ENCODE results near the gene NDUFS5.
"Not testable (repeated sequence)": the region's sequence is repeated elsewhere in the genome, so short reads cannot be mapped to it uniquely, and the experiment has no call there.

Gene NDUFS5

DNA sequence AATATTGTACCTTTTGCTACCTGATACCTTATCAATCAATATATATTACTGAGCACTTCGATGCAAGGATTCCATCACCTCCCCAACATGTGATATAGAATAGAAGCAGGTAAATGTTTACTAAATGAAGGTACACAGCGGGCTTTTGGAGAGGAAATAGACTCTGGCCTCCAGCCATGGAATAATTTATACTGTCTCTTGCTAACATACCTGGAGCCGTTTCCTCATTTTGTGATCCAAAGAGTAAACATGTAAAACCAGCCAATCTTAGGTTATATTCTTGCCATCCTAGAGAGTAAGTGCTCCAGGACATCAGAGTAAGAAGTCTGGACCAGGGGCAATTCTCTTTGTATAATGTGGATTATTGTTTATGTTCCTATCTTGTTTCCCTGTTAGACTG is 39.4 kb downstream of the NDUFS5 start:
- DNase-seq = no peak

DNA sequence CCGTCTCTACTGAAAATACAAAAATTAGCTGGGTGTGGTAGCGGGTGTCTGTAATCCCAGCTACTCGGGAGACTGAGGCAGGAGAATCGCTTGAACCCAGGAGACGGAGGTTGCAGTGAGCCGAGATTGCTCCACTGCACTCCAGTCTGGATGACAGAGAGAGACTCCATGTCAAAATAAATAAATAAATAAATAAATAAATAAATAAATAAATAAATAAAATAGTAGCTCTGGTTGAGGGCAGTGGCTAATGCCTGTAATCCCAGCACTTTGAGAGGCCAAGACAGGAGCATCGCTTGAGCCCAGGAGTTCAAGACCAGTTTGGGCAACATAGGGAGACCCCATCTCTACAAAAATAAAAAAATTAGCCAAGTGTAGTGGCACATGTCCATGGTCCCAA is 42.1 kb downstream of the NDUFS5 start:
- not testable (repeated sequence) for DNase-seq

DNA sequence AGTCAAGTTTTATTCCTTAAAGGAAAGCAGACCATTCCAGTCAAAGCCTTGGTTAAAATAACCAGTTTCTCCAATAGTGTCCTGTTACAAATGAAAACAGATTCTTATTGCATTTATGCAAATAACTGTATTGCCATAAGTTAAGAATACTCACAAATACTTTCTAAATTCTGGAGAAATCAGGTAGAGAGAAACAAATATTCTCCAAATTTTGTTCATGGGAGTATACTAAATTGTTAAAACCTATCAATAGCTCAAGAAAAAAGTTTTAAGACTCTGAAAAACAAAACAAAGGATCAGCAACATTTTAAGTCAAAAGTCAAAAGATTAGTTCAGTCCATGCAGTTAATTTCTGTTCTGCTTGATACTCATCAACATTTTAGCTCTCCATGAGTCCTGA is 45.4 kb downstream of the NDUFS5 start:
- not testable (repeated sequence) for DNase-seq

DNA sequence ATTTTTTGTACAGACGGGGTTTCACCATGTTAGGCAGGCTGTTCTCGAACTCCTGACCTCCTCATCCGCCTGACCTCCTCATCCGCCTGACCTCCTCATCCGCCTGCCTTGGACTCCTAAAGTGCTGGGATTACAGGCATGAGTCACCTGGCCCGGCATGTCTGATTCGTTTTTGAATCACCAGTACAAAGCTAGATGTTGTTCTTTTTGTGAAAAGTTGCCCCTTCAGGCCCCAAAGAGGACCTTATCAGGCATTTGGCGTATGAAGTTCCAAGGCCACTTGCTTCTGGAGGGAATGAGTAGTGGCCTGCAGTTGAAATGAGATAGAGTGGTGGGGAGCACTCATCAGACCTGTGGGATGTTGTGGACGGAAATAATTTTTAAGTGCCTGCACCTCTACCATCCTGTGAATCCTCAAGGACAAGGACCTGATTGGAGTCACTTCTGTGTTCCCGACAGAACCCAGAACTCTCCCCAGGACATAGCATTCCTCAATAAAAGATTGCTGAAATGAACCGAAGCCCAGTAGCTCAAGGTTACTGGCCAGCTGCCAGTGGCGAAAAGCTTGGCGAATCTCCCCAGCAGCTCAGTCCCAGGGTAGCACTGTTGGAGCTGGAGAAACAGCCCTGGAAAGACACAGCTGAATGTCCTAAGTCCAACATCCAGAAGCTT is 50.1 kb downstream of the NDUFS5 start:
- DNase-seq = peak; percentile 47

DNA sequence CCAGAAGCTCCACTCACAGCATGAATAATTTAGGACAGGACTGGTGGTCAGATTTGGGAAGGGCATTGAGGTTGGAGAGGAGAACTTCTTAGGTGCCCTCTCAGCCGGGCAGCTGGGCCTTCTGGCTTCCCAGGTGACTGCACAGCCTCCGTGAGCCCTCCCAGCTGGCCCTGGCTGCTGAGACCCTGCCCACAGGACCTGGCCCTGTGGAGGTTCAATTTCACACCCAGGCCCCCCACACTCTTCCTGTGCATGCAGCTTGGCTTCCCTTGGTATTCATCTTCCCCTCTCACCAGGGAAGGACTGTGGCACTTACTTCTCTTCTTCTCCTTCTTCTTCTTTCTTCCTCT is 50.6 kb downstream of the NDUFS5 start:
- no peak for DNase-seq

DNA sequence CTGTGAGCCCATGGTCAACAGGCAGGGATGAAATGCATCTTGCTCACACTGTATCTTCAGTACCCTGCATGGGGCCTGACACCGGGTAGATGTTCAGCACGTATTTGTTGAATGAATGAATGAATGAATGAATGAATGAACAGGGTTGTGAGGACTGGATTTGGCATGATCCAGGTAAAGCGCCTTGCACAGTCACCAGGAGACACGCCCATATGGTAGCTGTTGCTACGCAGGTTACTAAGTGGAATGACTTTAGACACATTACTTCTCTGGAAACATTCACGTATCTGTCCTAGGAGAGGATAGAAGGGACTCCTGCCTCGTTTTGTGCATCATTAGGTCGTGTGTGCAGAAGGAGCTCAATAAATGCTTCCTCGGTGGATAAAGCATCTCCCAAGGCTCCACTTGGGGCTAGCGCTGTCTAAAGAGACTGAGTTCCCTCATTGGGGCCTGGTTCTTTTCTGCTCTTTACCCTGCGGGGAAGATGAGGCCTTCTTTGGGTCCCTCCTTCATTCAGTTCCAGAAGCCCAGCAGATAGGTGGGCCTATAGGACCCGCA is 54.2 kb downstream of the NDUFS5 start:
- DNase-seq = no peak

DNA sequence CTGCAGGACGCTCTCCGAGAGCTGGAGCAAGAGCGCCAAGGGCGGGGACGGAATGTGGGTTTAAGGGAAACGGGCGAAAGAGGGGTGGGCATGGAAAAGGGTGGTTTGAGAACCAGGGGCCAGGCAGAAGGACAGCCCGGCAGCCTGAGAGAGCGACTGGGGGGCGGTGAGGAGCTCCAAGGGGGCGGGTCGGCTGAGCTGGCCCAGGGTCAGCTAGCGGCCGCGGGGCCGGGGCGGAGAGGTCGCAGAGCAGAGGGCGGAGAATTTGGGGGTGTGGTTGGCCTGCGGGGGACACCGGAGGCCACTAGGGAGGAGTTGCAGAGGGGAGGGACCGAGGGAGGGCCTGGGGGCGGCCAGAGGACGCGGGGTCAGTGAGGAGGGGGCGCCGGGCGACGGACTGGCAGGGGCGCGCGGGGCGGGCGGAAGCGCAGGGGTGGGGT is 54.7 kb downstream of the NDUFS5 start:
- no peak for DNase-seq

DNA sequence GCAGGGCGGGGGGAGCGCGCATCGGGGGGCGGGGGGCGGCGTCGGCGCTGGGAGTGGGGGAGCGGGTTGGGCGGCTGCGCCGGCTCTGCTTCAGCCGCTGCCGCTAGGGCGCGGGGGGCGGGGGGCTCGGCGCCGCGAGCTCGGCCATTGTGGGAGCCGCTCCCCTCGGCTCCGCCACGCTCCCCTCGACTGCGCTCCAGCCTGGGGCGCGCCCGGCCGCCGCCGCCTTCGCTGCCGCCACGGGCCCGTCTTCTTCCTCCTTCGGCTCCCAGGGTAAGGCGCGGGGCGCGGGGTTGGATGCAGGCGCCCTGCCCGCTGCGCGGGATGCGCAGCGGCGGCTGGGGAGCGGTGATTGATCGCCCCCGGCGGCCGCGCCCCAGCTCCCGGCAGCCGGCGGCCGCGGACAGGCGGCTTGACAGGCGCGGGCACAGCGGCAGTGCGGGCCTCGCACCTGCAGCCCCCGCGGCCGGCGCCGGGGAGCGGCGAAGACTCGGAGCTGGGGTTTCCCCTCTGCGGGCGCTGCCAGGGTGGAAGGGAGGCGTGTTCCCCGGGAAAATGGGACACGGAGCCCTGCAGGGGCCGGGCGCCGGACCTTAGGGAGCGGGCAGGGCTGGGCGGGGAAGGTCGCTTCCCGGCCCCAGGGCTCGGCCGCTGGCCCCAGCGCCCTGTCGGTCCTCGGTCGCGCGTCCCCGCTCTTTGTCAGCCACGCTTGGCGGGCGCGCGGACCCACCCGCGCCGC is 55.3 kb downstream of the NDUFS5 start:
- peak; percentile 19 for DNase-seq

DNA sequence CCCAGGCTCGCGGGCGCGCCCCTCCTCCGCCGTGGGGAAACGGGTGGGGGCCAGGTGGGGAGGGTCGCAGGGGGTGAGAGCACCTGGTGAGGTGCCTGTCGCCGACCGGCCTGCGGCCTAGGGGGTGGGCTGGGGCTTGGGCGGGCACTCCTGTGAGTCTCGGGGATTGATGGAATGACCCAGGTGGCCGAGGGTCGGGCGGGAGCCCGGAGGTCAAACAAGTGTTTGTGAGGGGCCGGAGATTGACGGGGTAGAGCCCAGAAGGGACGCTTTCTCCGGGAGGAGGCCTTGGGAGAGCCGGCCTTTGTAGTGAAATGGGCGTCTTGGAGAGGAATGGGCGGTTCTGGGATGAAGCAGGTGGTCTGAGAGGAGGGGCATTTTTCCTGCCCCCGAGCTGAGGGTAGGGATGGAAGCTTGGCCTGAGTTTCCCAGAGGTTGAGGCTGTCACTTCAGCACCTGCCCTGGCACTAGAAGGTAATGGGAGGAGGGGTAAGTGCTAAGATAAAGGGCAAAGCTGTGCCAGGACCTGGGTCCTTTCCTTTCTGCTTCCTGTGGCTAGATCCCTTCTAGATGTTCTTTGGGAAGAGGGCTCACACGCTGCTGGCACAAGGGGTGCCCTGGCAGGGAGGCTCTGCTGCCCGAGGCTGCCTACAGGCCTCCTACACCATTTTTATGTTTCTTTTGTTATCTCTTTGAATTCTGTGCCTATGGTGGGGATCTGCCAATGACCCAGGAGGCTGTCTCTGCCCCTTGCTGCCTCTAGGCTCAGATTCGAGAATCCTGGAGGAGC is 56.1 kb downstream of the NDUFS5 start:
- no peak for DNase-seq

DNA sequence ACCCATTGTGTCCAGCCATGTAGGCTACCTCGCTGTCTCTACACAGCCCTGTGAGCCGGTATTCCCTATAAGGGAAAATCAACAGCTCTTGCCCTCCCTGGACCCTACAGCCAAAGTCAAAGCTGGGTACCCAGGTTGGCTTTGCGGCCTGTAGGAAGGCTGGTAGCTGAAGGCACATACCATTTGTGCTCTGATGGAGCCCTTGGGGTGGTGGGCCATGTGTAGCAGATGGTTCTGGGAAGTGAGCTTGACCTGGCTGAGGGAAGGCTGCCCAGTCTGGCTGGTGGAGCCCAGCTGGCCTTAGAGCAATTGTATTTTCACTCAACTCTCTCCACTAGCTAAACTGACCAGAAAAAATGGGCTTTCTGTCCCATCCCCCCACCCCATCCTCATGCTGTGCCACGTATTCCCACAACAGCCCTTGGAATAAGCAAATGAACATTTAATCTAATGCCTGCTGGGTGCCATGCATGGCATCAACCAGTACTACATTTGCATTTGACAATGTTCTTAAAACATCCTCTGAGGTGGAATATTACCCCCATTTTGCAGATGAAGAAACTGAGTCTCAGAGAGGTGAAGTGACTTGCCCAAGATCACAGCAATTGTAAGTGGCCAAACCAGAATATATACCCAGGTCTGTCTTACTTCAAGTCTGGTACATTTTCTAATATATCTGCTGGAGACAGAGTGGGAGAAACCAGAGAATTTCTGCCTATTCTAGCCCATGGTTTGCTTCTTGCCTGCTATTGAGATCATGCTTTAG is 56.8 kb downstream of the NDUFS5 start:
- no peak for DNase-seq

DNA sequence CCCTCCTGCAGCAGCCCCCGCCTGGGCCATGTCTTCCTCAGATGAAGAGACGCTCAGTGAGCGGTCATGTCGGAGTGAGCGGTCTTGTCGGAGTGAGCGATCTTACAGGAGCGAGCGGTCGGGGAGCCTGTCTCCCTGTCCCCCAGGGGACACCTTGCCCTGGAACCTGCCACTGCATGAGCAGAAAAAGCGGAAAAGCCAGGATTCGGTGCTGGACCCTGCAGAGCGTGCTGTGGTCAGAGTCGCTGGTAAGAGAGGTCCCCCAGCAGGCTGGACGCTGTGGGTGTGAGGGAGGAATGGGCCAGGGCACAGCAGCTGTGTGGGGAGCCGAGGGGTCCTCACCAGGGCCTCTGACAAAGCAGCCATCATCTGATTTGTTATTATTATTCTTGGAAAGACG is 58.0 kb downstream of the NDUFS5 start:
- no peak for DNase-seq

All from fibroblast of skin of back (primary cell).